HUES48 (cell line): ENCODE measurements around the gene CSRNP2.
A peak's percentile ranks its signal among the peaks of the same experiment; 100 is the strongest.

Experiments
- H3K27ac ChIP-seq: one replicate; pipeline ENCODE4 v1.7.0; 2013; ENCODE audit warnings: low read depth, low read length, inconsistent platforms
- H3K27me3 ChIP-seq: 2 replicates; pipeline ENCODE4 v1.6.1; 2013; ENCODE audit warnings: mild to moderate bottlenecking, low read length; ENCODE audit not compliant: control insufficient read depth, insufficient read depth
- H3K36me3 ChIP-seq: 2 replicates; pipeline ENCODE4 v1.6.1; 2013; ENCODE audit warnings: low read length; ENCODE audit not compliant: control insufficient read depth, insufficient read depth
- H3K4me1 ChIP-seq: 2 replicates; pipeline ENCODE4 v1.6.1; 2013; ENCODE audit warnings: mild to moderate bottlenecking, low read length; ENCODE audit not compliant: control insufficient read depth, insufficient read depth
- H3K4me3 ChIP-seq: 2 replicates; pipeline ENCODE4 v1.5.1; 2013; ENCODE audit warnings: mild to moderate bottlenecking, low read depth, low read length
- H3K9ac ChIP-seq: 2 replicates; pipeline ENCODE4 v1.6.1; 2013; ENCODE audit warnings: mild to moderate bottlenecking, low read depth, low read length, moderate library complexity
- H3K9me3 ChIP-seq: 2 replicates; pipeline ENCODE4 v1.6.1; 2013; ENCODE audit warnings: low read length; ENCODE audit not compliant: control insufficient read depth, insufficient read depth

The CSRNP2 gene

DNA sequence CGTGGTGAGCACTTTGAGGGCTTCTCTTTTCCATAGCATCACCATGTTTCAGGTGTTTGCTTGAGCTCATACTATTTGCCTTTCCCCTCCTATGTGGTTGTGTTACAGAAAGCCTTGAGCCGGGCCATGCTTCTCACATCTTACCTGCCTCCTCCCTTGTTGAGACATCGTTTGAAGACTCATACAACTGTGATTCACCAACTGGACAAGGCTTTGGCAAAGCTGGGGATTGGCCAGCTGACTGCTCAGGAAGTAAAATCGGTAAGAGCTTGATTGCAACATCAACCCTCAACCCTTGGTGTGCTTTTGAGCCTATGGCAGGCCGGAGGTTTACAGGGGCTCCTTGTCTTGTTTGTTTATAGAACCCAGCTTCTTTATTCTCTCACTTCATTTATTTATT, 27.2 kb downstream of the CSRNP2 start:
- H3K36me3 ChIP-seq = peaks cover 84% of the 10 kb centered on the region
- H3K4me3 ChIP-seq = no peak overlapping the region
- H3K4me1 ChIP-seq = no peaks in the 10 kb centered on the region
- no peak overlapping the region for H3K9ac ChIP-seq
- no peak overlapping the region for H3K27ac ChIP-seq
- H3K27me3 ChIP-seq = no peaks in the 10 kb centered on the region
- H3K9me3 ChIP-seq = no peaks in the 10 kb centered on the region

DNA sequence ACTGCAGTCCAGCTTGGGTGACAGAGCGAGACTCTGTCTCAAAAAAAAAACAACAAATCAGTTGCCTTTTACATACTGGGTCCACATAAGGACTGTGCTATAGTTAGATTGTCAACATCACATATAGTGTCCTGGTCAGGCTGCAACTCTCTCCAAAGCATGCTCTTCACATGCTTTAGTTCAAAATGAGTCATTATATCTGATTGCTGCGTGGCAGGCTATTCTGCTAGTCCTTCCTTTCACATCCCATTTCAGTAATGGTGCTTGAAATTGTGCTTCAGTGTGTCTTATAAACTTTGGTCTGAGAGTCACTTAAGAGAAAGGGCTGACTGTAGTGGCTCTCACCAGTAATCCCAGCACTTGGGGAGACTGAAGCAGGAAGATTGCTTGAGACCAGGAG, 28.3 kb downstream of the CSRNP2 start:
- no peaks in the 10 kb centered on the region for H3K4me1 ChIP-seq

DNA sequence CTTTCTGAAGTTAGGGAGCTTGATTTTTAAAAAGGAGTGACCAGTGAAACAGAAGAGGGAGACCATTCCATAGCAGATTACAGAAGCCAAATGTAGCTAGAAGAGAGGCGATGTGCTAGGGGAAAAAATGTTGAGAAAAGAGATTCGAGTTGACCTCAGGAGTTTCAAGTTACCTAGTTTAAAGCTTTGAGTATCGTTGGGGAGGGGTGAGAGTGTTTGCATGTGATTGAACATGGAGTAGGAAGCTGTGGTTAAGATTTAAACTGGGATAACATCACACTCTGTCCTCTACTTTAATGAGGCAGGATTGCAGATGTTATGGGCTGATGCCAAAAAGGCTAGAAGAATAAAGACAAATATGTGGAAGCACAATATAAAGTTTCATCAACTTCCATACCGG, 31.6 kb downstream of the CSRNP2 start:
- Histone ChIP-seq H3K9me3 (no peaks in the 10 kb centered on the region), H3K4me3 (no peak overlapping the region), H3K36me3 (peaks cover 47% of the 10 kb centered on the region), H3K4me1 (peaks cover 9% of the 10 kb centered on the region), H3K27me3 (no peaks in the 10 kb centered on the region), H3K27ac (no peak overlapping the region), H3K9ac (no peak overlapping the region)

More for the DNA sequence above, 28.3 kb downstream of the CSRNP2 start:
- Histone ChIP-seq H3K9me3 (no peaks in the 10 kb centered on the region), H3K27me3 (no peaks in the 10 kb centered on the region), H3K4me3 (no peak overlapping the region), H3K9ac (no peak overlapping the region), H3K36me3 (peaks cover 77% of the 10 kb centered on the region), H3K27ac (no peak overlapping the region)

DNA sequence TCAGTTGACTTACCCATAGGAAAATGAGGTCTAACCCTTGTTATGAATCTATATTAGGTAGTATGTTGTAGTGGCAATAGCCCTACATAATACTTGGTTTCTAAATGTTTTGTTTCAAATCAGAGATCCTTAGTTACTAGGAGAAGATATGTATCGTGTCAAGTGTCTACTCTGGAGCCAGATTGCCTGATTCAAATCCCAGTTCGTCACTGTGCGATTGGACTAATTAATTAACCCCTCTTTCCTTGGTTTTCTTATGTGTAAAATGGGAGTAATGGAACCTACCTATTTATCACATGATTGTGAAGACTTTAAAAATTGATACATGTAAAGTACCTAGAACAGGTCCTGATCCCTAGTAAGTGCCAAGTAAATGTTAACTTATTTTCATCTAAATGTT, 33.9 kb downstream of the CSRNP2 start:
- peak overlapping the region; percentile 77 for H3K4me3 ChIP-seq
- H3K36me3 ChIP-seq = peaks cover 27% of the 10 kb centered on the region
- no peaks in the 10 kb centered on the region for H3K9me3 ChIP-seq
- no peaks in the 10 kb centered on the region for H3K27me3 ChIP-seq
- H3K9ac ChIP-seq = no peak overlapping the region
- no peak overlapping the region for H3K27ac ChIP-seq
- peaks cover 9% of the 10 kb centered on the region for H3K4me1 ChIP-seq

DNA sequence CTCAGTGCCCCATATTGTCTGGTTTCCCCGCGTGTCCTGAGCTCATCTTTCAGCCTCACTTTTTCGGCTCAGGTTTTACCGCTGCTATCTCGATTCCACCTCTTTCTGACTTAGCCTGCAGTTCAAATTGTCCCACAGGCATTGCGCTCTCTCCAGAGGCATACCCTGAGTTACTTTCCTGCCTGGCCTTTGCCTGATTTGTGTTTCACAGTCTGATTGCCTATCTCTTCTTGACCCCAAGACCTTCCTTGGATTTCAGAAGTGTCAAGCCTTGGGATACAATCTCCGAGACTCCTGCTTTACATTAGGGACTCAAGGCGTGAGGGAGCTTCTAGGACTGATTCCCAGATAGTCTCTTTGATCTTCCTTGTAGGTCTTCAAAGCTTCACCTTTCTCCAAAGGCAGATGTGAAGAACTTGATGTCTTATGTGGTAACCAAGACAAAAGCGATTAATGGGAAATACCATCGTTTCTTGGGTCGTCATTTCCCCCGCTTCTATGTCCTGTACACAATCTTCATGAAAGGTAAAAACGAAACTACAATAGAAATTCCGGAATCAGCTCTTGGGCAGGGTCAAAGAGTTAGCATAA, 34.6 kb downstream of the CSRNP2 start:
- peak overlapping the region; percentile 59 for H3K27ac ChIP-seq
- peak overlapping the region; percentile 77 for H3K4me3 ChIP-seq
- H3K4me1 ChIP-seq = peaks cover 9% of the 10 kb centered on the region
- H3K9me3 ChIP-seq = no peaks in the 10 kb centered on the region
- no peaks in the 10 kb centered on the region for H3K27me3 ChIP-seq
- H3K9ac ChIP-seq = peak overlapping the region; percentile 73
- H3K36me3 ChIP-seq = peaks cover 20% of the 10 kb centered on the region

DNA sequence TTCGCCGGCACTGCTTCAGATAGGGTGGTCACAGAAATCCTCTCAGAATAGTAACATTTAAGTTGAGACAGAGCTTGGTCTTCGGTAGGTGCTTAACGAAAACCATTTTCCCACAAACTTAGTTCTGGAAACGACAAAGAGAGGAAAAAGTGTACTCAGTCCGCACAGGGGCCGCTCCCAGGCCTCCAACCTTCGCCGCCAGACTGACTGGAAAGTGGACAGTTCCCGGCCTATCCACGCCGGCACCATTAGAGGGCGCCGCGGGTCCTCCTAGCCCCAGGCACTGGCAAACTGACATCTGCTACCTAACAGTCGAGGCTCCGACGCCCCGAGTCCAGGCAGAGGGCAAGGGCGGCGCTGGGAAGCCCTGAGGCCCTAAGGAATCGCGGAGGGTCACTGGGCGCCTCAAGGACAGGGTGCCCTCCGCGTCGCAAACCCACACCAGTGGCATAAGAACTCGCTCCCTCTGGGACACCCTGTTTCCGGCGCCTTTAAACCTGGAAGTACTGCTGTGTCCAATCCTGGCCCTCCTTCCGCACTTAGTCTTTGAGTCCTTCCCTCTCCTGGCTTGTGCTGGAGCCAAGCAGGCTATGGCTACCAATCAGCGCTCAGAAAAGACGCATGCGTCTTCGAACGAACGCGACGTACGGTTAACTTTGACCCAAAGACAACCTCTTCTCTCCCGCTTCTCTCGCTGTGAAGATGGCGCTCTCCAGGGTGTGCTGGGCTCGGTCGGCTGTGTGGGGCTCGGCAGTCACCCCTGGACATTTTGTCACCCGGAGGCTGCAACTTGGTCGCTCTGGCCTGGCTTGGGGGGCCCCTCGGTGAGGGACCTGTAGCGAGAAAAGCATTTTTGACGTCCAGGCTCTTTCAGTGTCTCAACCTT, 35.5 kb downstream of the CSRNP2 start, which contains the start of gene LETMD1:
Gene LETMD1, plus strand, starts transcription at position 673 of the 886 bp plus-strand sequence. Its CDS starts 30 bp downstream, at position 703.
- Histone ChIP-seq H3K27me3 (no peaks in the 10 kb centered on the region), H3K9ac (peak within 1 kb of the TSS; percentile 73), H3K27ac (peak within 1 kb of the TSS; percentile 87), H3K4me3 (peak within 1 kb of the TSS; percentile 77), H3K9me3 (no peaks in the 10 kb centered on the region), H3K36me3 (peaks cover 12% of the 10 kb centered on the region), H3K4me1 (peaks cover 9% of the 10 kb centered on the region)

DNA sequence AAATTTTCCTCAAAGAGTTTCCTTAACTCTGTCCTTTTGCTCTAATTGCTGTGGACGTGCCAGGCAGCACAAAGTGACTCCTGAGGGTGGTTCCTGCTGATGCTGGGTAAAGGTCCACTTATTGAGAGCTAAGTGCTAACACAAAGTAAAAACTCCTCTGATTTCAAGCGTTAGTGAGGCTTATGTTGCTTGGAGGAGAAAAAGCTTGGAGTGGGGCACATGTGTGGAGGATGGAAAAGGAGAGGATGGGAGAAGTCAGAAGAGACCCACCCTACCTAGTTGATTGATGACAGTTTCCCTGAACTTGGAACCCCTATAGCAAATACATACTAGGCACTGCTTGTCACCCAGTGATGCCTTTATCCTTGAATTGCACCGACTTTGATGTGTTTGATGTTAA, 47.1 kb downstream of the CSRNP2 start:
- H3K36me3 ChIP-seq = no peaks in the 10 kb centered on the region
- no peaks in the 10 kb centered on the region for H3K9me3 ChIP-seq
- H3K27ac ChIP-seq = no peak overlapping the region
- no peak overlapping the region for H3K9ac ChIP-seq
- H3K27me3 ChIP-seq = no peaks in the 10 kb centered on the region
- no peak overlapping the region for H3K4me3 ChIP-seq
- H3K4me1 ChIP-seq = no peaks in the 10 kb centered on the region

DNA sequence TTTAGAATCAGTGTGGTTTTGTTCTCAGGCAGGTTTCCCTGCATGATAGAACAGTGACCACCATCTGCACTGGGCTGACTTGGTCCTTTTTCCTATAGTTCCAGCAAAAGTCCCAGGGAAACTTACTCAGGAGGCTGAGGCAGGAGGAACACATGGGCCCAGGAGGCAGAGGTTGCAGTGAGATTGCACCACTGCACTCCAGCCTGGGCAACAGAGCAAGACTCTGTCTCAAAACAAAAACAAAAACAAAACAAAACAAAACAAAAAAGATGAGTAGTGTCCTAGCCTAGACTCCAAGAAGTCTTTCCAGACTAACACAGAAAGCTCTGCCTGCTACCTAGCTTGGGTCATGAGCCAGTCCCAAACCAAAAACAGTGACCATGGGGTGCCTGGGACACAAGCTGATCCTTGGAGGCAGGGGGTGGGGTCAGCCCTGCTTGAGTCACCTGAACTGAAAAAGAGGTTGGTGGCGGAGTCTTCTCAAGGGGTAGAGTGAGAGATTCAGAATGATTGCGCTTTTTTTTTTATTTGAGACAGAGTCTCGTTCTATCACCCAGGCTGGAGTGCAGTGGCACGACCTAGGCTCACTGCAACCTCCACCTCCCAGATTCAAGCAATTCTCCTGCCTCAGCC, 49.8 kb downstream of the CSRNP2 start:
- no peaks in the 10 kb centered on the region for H3K36me3 ChIP-seq
- H3K4me3 ChIP-seq = no peak overlapping the region
- no peaks in the 10 kb centered on the region for H3K27me3 ChIP-seq
- H3K9ac ChIP-seq = no peak overlapping the region
- H3K9me3 ChIP-seq = no peaks in the 10 kb centered on the region
- H3K4me1 ChIP-seq = peaks cover 4% of the 10 kb centered on the region
- no peak overlapping the region for H3K27ac ChIP-seq

DNA sequence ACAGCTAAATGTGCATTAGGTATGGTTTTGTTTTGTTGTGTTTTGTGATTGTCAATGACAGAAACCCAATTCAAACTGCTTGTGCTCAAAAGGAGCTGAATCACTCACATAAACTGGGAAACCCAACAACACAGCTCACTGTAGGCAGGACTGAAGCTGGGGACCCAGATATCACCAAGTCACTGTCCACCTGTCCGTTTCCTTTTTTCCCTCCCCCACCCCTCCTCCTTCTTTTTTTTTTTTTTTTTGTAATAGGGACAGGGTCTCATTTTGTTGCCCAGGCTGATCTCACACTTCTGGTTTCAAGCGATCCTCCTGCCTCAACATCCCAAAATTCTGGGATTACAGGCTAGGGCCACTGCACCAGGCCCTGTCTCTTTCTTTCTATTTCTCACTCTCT, 50.3 kb downstream of the CSRNP2 start:
- H3K27ac ChIP-seq = no peak overlapping the region
- no peak overlapping the region for H3K9ac ChIP-seq
- H3K27me3 ChIP-seq = no peaks in the 10 kb centered on the region
- H3K9me3 ChIP-seq = no peaks in the 10 kb centered on the region
- no peaks in the 10 kb centered on the region for H3K36me3 ChIP-seq
- H3K4me1 ChIP-seq = peaks cover 9% of the 10 kb centered on the region
- no peak overlapping the region for H3K4me3 ChIP-seq

DNA sequence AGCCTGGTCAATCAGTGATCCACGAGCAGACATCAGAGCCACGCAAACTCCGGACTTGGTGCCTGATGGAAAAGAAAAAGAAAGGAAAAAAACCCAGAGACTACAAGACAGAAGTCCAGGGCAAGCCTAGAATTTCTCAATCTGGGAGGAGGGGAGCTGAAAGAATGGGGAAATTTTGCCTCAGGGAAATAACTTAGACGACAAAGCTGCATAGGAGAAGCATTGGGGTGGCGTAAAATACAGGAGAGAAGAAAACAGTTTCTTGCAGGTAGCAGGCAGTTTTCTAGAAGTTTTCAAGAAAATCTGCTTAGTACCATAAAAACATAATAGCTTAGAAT, 54.6 kb downstream of the CSRNP2 start:
- Histone ChIP-seq H3K27me3 (no peaks in the 10 kb centered on the region), H3K9me3 (no peaks in the 10 kb centered on the region), H3K27ac (no peak overlapping the region), H3K36me3 (no peaks in the 10 kb centered on the region), H3K4me3 (no peak overlapping the region), H3K4me1 (peaks cover 22% of the 10 kb centered on the region), H3K9ac (no peak overlapping the region)
